GM06990 (cell line): ENCODE data around the gene GRIK3.

Experiments used
- DNase-seq: peaks from one replicate; pipeline ENCODE4 v3.0.0-alpha.2; 2011; ENCODE audit not compliant: insufficient read length; ENCODE audit errors: extremely low read depth
- H3K27me3 ChIP-seq: replicated peaks from 2 replicates; pipeline ENCODE4 v1.6.0; 2011; ENCODE audit warnings: low read length; ENCODE audit not compliant: control insufficient read depth, insufficient read depth
- H3K36me3 ChIP-seq: 2 replicates; pipeline ENCODE4 v1.5.1; 2011; ENCODE audit warnings: low read length; ENCODE audit not compliant: control insufficient read depth, insufficient read depth
- H3K4me3 ChIP-seq: replicated peaks from 2 replicates; pipeline ENCODE4 v1.5.1; 2011; ENCODE audit warnings: low read depth, mild to moderate bottlenecking, control low read depth, low read length
- TF ChIP-seq, protein P1 (sequence below): IDR thresholded peaks from 2 replicates; pipeline ENCODE4 v1.5.1; 2011; ENCODE audit warnings: low read length, control low read depth, mild to moderate bottlenecking, inconsistent platforms; ENCODE audit not compliant: insufficient read depth, poor library complexity, severe bottlenecking

The GRIK3 gene

DNA sequence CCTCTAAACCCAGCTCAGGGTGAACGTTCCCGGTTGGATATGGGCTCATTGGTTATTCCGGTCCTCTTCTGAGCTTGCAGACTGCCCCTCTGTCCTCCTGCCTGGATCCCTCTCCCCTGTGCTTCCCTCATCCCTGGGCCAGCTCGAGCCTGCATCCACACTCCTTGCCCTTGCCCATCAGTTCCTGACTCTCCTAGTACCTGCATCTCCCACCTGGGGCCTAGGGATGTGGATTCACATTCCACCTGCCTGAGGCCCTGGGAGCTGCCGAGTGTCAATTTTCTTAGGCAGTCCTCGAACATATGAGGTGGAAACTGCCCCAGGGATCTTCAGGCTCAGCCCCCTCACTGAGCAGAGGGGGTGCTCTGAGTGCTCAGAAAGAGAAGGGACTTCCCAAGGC is 252.2 kb downstream of the GRIK3 start:
- H3K36me3 ChIP-seq = no peaks in the 10 kb centered on the region
- no peak for DNase-seq
- no peak overlapping the region for H3K4me3 ChIP-seq
- no peaks in the 10 kb centered on the region for H3K27me3 ChIP-seq
- TF ChIP-seq, protein P1, sequence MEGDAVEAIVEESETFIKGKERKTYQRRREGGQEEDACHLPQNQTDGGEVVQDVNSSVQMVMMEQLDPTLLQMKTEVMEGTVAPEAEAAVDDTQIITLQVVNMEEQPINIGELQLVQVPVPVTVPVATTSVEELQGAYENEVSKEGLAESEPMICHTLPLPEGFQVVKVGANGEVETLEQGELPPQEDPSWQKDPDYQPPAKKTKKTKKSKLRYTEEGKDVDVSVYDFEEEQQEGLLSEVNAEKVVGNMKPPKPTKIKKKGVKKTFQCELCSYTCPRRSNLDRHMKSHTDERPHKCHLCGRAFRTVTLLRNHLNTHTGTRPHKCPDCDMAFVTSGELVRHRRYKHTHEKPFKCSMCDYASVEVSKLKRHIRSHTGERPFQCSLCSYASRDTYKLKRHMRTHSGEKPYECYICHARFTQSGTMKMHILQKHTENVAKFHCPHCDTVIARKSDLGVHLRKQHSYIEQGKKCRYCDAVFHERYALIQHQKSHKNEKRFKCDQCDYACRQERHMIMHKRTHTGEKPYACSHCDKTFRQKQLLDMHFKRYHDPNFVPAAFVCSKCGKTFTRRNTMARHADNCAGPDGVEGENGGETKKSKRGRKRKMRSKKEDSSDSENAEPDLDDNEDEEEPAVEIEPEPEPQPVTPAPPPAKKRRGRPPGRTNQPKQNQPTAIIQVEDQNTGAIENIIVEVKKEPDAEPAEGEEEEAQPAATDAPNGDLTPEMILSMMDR = no peak

DNA sequence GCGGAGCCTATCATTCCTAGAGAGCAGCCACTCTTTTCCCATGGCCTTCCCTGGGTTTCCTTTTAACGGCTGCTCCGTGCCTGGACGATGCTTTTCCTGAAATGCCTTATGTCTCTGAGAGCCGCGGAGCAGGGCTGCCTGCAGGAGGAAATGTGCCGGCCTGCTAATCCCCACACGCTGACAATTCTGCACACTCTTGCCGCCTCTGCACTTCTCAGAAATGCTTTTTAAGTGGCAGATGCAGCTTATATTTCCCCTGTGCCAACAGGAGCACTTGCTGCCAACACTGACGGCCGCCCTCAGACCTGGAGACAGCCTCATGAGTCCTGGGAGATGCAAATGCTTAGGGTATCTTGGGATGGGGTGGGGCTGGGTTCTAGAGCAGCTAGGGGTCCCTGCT is 253.2 kb downstream of the GRIK3 start:
- no peaks in the 10 kb centered on the region for H3K27me3 ChIP-seq
- TF ChIP-seq, protein P1 = no peak
- no peak for DNase-seq
- H3K36me3 ChIP-seq = no peaks in the 10 kb centered on the region
- H3K4me3 ChIP-seq = no peak overlapping the region

DNA sequence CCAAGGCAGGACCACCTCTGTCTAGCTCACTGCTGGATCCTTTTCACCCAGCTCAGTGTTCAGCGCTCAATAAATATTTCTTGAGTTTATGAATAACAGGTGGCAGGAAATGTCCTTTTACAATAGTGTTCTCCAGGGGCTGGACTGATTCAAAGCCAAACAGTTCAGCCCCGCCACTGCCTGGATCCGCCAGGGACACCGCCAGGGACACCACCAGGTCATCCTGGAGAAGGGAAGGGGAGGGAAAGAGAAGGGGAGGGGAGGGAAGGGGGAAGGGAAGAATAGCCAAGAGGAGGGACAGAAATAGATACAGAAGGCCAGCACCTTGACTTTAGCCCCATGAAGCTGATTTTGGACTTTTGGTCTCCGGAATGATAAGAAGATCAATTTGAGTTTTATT is 255.6 kb downstream of the GRIK3 start:
- Histone ChIP-seq H3K27me3 (no peaks in the 10 kb centered on the region), H3K36me3 (no peaks in the 10 kb centered on the region), H3K4me3 (no peak overlapping the region)
- no peak for DNase-seq
- TF ChIP-seq, protein P1 = no peak

DNA sequence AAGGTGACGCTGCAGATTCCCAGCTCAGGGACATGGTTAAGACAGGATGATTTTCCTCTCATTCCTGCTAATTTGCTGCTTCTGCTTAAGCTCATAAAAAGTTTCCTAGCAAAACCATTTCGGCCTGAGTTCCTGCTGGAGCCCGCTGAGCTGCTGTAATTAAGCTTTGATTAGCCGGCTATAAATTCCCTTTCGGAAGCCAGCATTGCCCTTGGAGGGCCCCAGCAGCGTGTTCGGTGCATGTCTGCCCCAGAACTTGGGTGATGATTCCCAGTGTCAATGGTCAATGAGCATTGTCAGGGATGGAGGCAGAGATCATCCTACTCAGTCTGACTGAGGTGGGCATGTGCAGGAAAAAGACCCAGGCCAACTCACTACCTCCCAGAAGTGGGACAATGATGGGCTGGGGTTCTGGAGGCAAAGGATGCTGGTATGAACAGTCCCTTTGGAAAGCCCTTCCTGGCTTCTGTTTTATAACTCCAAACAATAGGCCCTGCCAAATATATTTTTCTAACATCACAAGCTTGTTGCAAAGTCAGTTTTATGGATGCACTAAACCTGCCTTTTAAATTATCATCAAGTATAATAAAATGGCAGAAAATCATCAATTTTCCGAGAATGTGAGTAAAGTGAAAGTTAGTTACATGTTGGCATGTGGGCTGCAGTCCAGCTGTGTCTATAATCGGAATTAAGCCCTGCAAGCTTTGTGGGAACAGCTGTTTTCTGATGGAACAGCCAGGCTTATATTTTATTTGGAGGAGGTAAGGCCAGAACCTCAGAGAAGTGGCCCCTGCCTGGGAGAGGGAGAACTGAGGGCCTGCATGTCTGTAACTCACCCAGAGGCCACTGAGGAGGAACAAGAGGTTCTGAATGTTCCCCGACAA is 257.1 kb downstream of the GRIK3 start:
- H3K4me3 ChIP-seq = no peak overlapping the region
- H3K27me3 ChIP-seq = no peaks in the 10 kb centered on the region
- no peak for DNase-seq
- TF ChIP-seq, protein P1 = no peak
- no peaks in the 10 kb centered on the region for H3K36me3 ChIP-seq

DNA sequence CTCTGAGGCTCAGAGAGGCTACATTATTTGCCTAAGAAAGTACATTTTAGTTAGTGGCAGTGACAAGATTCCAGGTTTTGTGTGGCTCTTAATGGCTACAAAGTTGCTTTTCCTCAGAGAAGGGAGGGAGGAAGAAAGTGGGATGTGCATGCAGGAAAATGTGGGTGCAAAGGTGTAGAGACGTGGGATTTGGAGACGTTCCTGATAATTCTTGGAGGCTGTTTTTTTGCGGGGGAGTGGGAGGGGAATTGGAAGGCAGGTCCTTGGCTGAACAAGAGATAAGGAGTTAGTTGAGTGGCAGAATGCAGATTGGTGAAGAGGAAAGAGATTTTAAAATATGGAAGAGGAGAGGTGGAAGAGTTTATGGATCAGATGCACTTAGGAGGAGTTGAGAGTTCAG is 258.1 kb downstream of the GRIK3 start:
- TF ChIP-seq, protein P1 = no peak
- Histone ChIP-seq H3K27me3 (no peaks in the 10 kb centered on the region), H3K4me3 (no peak overlapping the region), H3K36me3 (no peaks in the 10 kb centered on the region)
- no peak for DNase-seq
